ENCODE data around the gene FAM53B.

FAM53B gene

DNA sequence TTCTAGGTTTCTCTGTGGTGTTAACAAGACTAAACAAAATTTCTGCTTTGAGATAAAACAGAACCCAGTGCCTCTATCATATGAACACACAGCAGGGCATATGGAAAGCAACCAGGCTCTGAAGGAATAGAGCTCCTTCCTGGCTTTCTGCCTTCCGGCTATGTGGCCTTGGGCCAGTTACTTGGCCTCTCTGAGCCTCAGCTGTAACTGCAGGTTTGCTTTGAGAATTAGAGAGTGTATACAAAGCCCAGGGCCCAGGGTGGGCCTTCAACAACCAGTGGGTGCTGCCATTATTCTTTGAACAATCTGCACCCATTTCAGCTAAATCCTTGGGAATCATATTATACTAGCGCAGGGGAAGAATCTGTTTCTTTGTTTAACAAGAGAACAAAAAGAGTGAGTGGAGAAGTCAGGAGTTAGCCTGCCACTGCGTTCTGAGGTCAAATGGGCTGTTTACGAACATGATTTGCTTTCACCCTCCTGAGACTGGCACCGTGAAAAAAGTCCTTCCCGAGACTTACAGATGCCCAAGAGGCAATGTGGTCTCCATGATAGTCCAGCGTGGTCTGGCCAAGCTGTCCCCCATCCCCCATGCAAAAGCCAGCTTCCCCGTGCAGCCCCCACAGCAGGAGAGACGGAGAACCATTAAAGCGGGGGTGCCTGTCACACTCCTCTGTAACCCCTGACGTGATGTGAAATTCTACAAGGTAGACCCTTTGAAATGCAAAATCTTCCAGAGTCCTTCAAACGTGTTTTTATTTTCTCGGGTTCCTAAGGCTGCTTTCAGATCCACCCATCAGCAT lies 4.9 kb downstream of the FAM53B start (continued):
- TF ChIP-seq, protein P1, sequence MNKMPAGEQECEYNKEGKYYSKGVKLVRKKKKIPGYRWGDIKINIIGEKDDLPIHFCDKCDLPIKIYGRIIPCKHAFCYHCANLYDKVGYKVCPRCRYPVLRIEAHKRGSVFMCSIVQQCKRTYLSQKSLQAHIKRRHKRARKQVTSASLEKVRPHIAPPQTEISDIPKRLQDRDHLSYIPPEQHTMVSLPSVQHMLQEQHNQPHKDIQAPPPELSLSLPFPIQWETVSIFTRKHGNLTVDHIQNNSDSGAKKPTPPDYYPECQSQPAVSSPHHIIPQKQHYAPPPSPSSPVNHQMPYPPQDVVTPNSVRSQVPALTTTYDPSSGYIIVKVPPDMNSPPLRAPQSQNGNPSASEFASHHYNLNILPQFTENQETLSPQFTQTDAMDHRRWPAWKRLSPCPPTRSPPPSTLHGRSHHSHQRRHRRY (tag by site-specific recombination; IDR thresholded peaks at IDR 0.05): no peak
- TF ChIP-seq KLF9 (tag by site-specific recombination; IDR thresholded peaks at IDR 0.05; ENCODE audit: low read depth) (no peak), ZNF514 (tag by site-specific recombination; IDR thresholded peaks at IDR 0.05) (no peak), ZNF23 (tag by site-specific recombination; IDR thresholded peaks at IDR 0.05; ENCODE audit: borderline replicate concordance) (no peak), HOXA7 (CRISPR knock-in tag; IDR thresholded peaks at IDR 0.05; ENCODE audit: borderline replicate concordance) (no peak), ZNF626 (tag by site-specific recombination; IDR thresholded peaks at IDR 0.05) (no peak), ZNF121 (tag by site-specific recombination; IDR thresholded peaks at IDR 0.05) (no peak), SETDB1 (IDR thresholded peaks at IDR 0.05; ENCODE audit: insufficient read length, low read length) (no peak), ZNF473 (tag by site-specific recombination; IDR thresholded peaks at IDR 0.05) (no peak), ZSCAN23 (tag by site-specific recombination; IDR thresholded peaks at IDR 0.05) (no peak), WT1 (tag by site-specific recombination; IDR thresholded peaks at IDR 0.05) (no peak)
- TF ChIP-seq, protein P2, sequence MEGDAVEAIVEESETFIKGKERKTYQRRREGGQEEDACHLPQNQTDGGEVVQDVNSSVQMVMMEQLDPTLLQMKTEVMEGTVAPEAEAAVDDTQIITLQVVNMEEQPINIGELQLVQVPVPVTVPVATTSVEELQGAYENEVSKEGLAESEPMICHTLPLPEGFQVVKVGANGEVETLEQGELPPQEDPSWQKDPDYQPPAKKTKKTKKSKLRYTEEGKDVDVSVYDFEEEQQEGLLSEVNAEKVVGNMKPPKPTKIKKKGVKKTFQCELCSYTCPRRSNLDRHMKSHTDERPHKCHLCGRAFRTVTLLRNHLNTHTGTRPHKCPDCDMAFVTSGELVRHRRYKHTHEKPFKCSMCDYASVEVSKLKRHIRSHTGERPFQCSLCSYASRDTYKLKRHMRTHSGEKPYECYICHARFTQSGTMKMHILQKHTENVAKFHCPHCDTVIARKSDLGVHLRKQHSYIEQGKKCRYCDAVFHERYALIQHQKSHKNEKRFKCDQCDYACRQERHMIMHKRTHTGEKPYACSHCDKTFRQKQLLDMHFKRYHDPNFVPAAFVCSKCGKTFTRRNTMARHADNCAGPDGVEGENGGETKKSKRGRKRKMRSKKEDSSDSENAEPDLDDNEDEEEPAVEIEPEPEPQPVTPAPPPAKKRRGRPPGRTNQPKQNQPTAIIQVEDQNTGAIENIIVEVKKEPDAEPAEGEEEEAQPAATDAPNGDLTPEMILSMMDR (tag by site-specific recombination; IDR thresholded peaks at IDR 0.05): no peak
- TF ChIP-seq, protein P3, sequence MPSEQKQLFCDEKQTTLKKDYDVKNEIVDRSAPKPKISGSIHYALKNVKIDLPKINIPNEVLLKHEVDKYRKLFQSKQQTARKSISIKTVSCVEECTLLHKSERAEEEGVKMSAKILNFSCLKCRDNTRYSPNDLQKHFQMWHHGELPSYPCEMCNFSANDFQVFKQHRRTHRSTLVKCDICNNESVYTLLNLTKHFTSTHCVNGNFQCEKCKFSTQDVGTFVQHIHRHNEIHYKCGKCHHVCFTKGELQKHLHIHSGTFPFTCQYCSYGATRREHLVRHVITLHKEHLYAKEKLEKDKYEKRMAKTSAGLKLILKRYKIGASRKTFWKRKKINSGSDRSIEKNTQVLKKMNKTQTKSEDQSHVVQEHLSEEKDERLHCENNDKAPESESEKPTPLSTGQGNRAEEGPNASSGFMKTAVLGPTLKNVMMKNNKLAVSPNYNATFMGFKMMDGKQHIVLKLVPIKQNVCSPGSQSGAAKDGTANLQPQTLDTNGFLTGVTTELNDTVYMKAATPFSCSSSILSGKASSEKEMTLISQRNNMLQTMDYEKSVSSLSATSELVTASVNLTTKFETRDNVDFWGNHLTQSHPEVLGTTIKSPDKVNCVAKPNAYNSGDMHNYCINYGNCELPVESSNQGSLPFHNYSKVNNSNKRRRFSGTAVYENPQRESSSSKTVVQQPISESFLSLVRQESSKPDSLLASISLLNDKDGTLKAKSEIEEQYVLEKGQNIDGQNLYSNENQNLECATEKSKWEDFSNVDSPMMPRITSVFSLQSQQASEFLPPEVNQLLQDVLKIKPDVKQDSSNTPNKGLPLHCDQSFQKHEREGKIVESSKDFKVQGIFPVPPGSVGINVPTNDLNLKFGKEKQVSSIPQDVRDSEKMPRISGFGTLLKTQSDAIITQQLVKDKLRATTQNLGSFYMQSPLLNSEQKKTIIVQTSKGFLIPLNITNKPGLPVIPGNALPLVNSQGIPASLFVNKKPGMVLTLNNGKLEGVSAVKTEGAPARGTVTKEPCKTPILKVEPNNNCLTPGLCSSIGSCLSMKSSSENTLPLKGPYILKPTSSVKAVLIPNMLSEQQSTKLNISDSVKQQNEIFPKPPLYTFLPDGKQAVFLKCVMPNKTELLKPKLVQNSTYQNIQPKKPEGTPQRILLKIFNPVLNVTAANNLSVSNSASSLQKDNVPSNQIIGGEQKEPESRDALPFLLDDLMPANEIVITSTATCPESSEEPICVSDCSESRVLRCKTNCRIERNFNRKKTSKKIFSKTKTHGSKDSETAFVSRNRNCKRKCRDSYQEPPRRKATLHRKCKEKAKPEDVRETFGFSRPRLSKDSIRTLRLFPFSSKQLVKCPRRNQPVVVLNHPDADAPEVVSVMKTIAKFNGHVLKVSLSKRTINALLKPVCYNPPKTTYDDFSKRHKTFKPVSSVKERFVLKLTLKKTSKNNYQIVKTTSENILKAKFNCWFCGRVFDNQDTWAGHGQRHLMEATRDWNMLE (tag by site-specific recombination; conservative IDR thresholded peaks at IDR 0.05; ENCODE audit: low read depth): no peak

DNA sequence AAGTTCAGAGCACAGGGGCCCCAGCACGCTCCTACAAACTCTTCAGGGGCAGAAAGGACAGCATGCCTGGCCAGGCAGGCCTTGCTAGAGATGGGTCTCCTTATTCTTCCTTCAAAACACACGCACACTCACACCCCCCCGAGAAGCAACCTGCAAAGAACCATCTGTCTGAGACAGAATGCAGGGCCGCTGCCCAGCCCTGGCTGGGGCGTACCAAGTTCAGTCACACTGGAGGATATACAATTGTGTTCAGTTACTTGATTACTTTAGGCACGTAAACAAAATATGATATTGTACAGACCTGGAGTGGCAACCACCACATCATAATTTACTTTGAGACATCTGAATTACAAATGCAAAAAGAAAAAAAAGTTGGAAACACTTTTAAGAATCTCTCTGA lies 5.7 kb downstream of the FAM53B start:
- H3K4me3 ChIP-seq (ENCODE audit: low read depth, low read length): no peak overlapping the region
- H3K4me1 ChIP-seq (ENCODE audit: control insufficient read depth, insufficient read depth, low read length): peaks cover 25% of the 10 kb centered on the region
- CTCF ChIA-PET: interaction anchor here (3.4 kb wide), 1 partner anchor 209 kb away, joined by 20 read pairs; no protein-coding TSS in a partner anchor

More for the DNA sequence above, 5.7 kb downstream of the FAM53B start:
- Histone ChIP-seq H3K9me3 (ENCODE audit: control insufficient read depth, insufficient read depth, low read depth, low read length) (no peaks in the 10 kb centered on the region), H3K36me3 (ENCODE audit: control insufficient read depth in 2 of 2, insufficient read depth in 1 of 2, low read length in 2 of 2) (peaks cover 0 to 15% of the 10 kb centered on the region in 2 experiments; a peak in 1 of 3 replicates), H3K27ac (ENCODE audit: extremely low read depth, low read depth, low read length) (no peak overlapping the region)
- TF ChIP-seq ZNF146 (tag by site-specific recombination; IDR thresholded peaks at IDR 0.05) (no peak), ZNF747 (tag by site-specific recombination; IDR thresholded peaks at IDR 0.05) (no peak), ZNF529 (tag by site-specific recombination; IDR thresholded peaks at IDR 0.05; ENCODE audit: insufficient replicate concordance) (no peak), ZNF169 (tag by site-specific recombination; IDR thresholded peaks at IDR 0.05) (no peak)
- TF ChIP-seq, protein P4, sequence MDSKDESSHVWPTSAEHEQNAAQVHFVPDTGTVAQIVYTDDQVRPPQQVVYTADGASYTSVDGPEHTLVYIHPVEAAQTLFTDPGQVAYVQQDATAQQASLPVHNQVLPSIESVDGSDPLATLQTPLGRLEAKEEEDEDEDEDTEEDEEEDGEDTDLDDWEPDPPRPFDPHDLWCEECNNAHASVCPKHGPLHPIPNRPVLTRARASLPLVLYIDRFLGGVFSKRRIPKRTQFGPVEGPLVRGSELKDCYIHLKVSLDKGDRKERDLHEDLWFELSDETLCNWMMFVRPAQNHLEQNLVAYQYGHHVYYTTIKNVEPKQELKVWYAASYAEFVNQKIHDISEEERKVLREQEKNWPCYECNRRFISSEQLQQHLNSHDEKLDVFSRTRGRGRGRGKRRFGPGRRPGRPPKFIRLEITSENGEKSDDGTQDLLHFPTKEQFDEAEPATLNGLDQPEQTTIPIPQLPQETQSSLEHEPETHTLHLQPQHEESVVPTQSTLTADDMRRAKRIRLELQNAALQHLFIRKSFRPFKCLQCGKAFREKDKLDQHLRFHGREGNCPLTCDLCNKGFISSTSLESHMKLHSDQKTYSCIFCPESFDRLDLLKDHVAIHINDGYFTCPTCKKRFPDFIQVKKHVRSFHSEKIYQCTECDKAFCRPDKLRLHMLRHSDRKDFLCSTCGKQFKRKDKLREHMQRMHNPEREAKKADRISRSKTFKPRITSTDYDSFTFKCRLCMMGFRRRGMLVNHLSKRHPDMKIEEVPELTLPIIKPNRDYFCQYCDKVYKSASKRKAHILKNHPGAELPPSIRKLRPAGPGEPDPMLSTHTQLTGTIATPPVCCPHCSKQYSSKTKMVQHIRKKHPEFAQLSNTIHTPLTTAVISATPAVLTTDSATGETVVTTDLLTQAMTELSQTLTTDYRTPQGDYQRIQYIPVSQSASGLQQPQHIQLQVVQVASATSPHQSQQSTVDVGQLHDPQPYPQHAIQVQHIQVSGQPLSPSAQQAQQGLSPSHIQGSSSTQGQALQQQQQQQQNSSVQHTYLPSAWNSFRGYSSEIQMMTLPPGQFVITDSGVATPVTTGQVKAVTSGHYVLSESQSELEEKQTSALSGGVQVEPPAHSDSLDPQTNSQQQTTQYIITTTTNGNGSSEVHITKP (tag by site-specific recombination; IDR thresholded peaks at IDR 0.05): 0 out of 2 replicates have a peak, but pooled peaks have one; percentile 49
- TF ChIP-seq, protein P5, sequence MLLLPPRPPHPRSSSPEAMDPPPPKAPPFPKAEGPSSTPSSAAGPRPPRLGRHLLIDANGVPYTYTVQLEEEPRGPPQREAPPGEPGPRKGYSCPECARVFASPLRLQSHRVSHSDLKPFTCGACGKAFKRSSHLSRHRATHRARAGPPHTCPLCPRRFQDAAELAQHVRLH (tag by site-specific recombination; IDR thresholded peaks at IDR 0.05): no peak
- POLR2A ChIA-PET: no interaction called here
